Fibroblast of mammary gland (primary cell): Measurements from ENCODE around the gene UAP1.

Experiments used
- DNase-seq: peaks from one replicate; pipeline ENCODE4 v3.0.0-alpha.2; 2010; ENCODE audit warnings: low read depth
- H3K4me3 ChIP-seq: 2 replicates; pipeline ENCODE4 v1.5.1; 2011; ENCODE audit warnings: low read depth, mild to moderate bottlenecking, low read length, moderate library complexity; ENCODE audit not compliant: control insufficient read depth
- CTCF ChIP-seq: conservative IDR thresholded peaks from 2 replicates; pipeline ENCODE4 v1.5.1; 2011; ENCODE audit warnings: low read depth, low read length, inconsistent platforms; ENCODE audit not compliant: control insufficient read depth, insufficient read depth

The UAP1 gene

GRCh38 chr1:162631546-162632191, 70.1 kb downstream of the UAP1 start:
- no peak for TF ChIP-seq CTCF
- peak overlapping the region; percentile 84 for H3K4me3 ChIP-seq
- peak; percentile 81 for DNase-seq

- peak; percentile 98 for DNase-seq
- TF ChIP-seq CTCF, result no peak
- peak within 1 kb of the TSS; percentile 84 for H3K4me3 ChIP-seq
Observed at GRCh38 chr1:162632217-162632666, 70.7 kb downstream of the UAP1 start, which contains the start of gene DDR2. Gene DDR2 (plus strand): TSS chr1:162632464. CDS start chr1:162719064, 86,600 bp downstream.

- H3K4me3 ChIP-seq, result peak overlapping the region; percentile 84
- no peak for TF ChIP-seq CTCF
- DNase-seq, result no peak
Observed at GRCh38 chr1:162632698-162633080, 71.2 kb downstream of the UAP1 start.

- TF ChIP-seq CTCF, result peak; percentile 35
- H3K4me3 ChIP-seq, result peak overlapping the region; percentile 84
- peak; percentile 68 for DNase-seq
Observed at GRCh38 chr1:162633081-162633762, 71.7 kb downstream of the UAP1 start.

- no peak for DNase-seq
- TF ChIP-seq CTCF, result no peak
- H3K4me3 ChIP-seq, result peak overlapping the region; percentile 84
Observed at GRCh38 chr1:162635418-162635817, 73.9 kb downstream of the UAP1 start.

GRCh38 chr1:162639718-162640117, 78.2 kb downstream of the UAP1 start:
- no peak for TF ChIP-seq CTCF
- H3K4me3 ChIP-seq, result no peak overlapping the region
- no peak for DNase-seq
